HepG2 (cell line): ENCODE data around the gene PCDHGA1. TPM values are rescaled to one million over a fixed set of nuclear protein-coding genes. Genes with fewer than 3 reads are reported as not detected.

Source experiments
- AGO2 ChIP-seq: fragments of 200-400 bp; formaldehyde crosslinking; optimal IDR thresholded peaks from 2 replicates; pipeline ENCODE3; 2017; ENCODE audit warnings: mild to moderate bottlenecking, low read depth, low read length, moderate library complexity
- ARNTL ChIP-seq: sonication (generic); formaldehyde crosslinking; IDR thresholded peaks from 2 replicates; pipeline ENCODE4 v1.4.0; 2020; ENCODE audit warnings: mild to moderate bottlenecking, missing genetic modification reagents
- CREBL2 ChIP-seq: sonication (generic); formaldehyde crosslinking; IDR thresholded peaks from 2 replicates; pipeline ENCODE4 v1.8.1; 2023; ENCODE audit warnings: missing genetic modification reagents, mild to moderate bottlenecking, borderline replicate concordance
- FOXP1 ChIP-seq, 2 experiments: fragments of 450-650 bp in 1 of 2; IDR thresholded peaks; 2 replicates each; pipeline ENCODE4 v1.6.1; 2017 to 2018; ENCODE audit warnings: antibody characterized with exemption in 1 of 2
- GATAD2A ChIP-seq: IDR thresholded peaks from 2 replicates; pipeline ENCODE4 v1.6.1; 2016
- KAT8 ChIP-seq: IDR thresholded peaks from 2 replicates; pipeline ENCODE4 v1.6.1; 2016; ENCODE audit warnings: missing genetic modification reagents, missing compliant biosample characterization
- NR2F6 ChIP-seq, 2 experiments: IDR thresholded peaks; 2 replicates each; pipeline ENCODE4 v1.6.1; 2016; ENCODE audit warnings: antibody characterized with exemption in 1 of 2, mild to moderate bottlenecking in 1 of 2
- PCBP2 ChIP-seq: fragments of 200-400 bp; formaldehyde crosslinking; optimal IDR thresholded peaks from 2 replicates; pipeline ENCODE3; 2018; ENCODE audit warnings: low read length, low read depth; ENCODE audit not compliant: poor library complexity, severe bottlenecking
- RFX5 ChIP-seq: IDR thresholded peaks from 2 replicates; pipeline ENCODE4 v1.6.1; 2011; ENCODE audit warnings: low read depth, low read length, improper control_type of control experiment
- SMARCC2 ChIP-seq: fragments of 450-650 bp; IDR thresholded peaks from 2 replicates; pipeline ENCODE4 v1.6.1; 2017; ENCODE audit warnings: antibody characterized with exemption, mild to moderate bottlenecking
- THAP7 ChIP-seq: sonication (generic); formaldehyde crosslinking; IDR thresholded peaks from 2 replicates; pipeline ENCODE4 v1.8.1; 2023; ENCODE audit warnings: mild to moderate bottlenecking, missing genetic modification reagents
- TIGD3 ChIP-seq: sonication (generic); formaldehyde crosslinking; IDR thresholded peaks from 2 replicates; pipeline ENCODE4 v1.5.1; 2020; ENCODE audit warnings: mild to moderate bottlenecking, missing genetic modification reagents, borderline replicate concordance
- TP53 ChIP-seq: sonication (generic); formaldehyde crosslinking; conservative IDR thresholded peaks from 2 replicates; pipeline ENCODE4 v1.4.0; 2020; ENCODE audit warnings: missing genetic modification reagents
- TSC22D2 ChIP-seq: sonication (generic); formaldehyde crosslinking; IDR thresholded peaks from 2 replicates; pipeline ENCODE4 v1.5.1; 2020; ENCODE audit warnings: missing genetic modification reagents, mild to moderate bottlenecking, borderline replicate concordance
- UBTF ChIP-seq: sonication (generic); formaldehyde crosslinking; IDR thresholded peaks from 2 replicates; pipeline ENCODE4 v1.4.0; 2020; ENCODE audit warnings: mild to moderate bottlenecking, missing genetic modification reagents
- ZBTB33 ChIP-seq: sonication (generic); formaldehyde crosslinking; IDR thresholded peaks from 2 replicates; pipeline ENCODE4 v1.4.0; 2020; ENCODE audit warnings: missing genetic modification reagents
- ZFP91 ChIP-seq: sonication (generic); formaldehyde crosslinking; IDR thresholded peaks from 2 replicates; pipeline ENCODE4 v1.9.0; 2022; ENCODE audit warnings: missing genetic modification reagents, mild to moderate bottlenecking, borderline replicate concordance
- ZNF282 ChIP-seq: fragments of 450-650 bp; IDR thresholded peaks from 2 replicates; pipeline ENCODE4 v1.6.1; 2018; ENCODE audit not compliant: partially characterized antibody
- ZNF577 ChIP-seq: sonication (generic); formaldehyde crosslinking; IDR thresholded peaks from 2 replicates; pipeline ENCODE4 v1.4.0; 2020; ENCODE audit warnings: mild to moderate bottlenecking, low read depth, missing genetic modification reagents, borderline replicate concordance
- ZNF674 ChIP-seq: sonication (generic); formaldehyde crosslinking; IDR thresholded peaks from 2 replicates; pipeline ENCODE4 v1.5.0; 2020; ENCODE audit warnings: low read depth, mild to moderate bottlenecking, missing genetic modification reagents
- ZNF780A ChIP-seq: sonication (generic); formaldehyde crosslinking; IDR thresholded peaks from 2 replicates; pipeline ENCODE4 v1.8.0; 2022; ENCODE audit warnings: mild to moderate bottlenecking, missing genetic modification reagents, moderate library complexity
- ZZZ3 ChIP-seq: sonication (generic); formaldehyde crosslinking; IDR thresholded peaks from 2 replicates; pipeline ENCODE4 v1.4.0; 2020; ENCODE audit warnings: missing genetic modification reagents, mild to moderate bottlenecking, borderline replicate concordance
- polyA plus RNA-seq, 8 experiments: library from polyadenylated mRNA; depleted of rRNA in 3 of 8; stranded (reverse) in 7 of 8; unstranded in 1 of 8; fragments of >200 nt; fragmentation: Illumina TruSeq in 4 of 8; extraction: Trizol in 4 of 8; gene quantifications; 2 replicates each; pipeline versions ENCODE4 v1.2.1 to v1.2.3, GENCODE V29; 2011 to 2016; ENCODE audit warnings: low read depth in 4 of 8, missing spikeins in 1 of 8, mixed read lengths in 1 of 8; ENCODE audit not compliant: insufficient read depth in 1 of 8
- total RNA-seq, 5 experiments: library from RNA; depleted of rRNA; stranded (reverse); fragments of >200 nt; fragmentation: Illumina TruSeq; extraction: Trizol; gene quantifications; 2 replicates each; pipeline ENCODE4 v1.2.3, GENCODE V29; 2016; ENCODE audit warnings: low read depth in 1 of 5

PCDHGA1 gene
- total and polyA plus RNA-seq, 2 of the 13 experiments (the other 11 are each of a cell fraction or from before 2014, with no cell fraction given) = 0.31 to 0.40 TPM

- TF ChIP-seq RFX5 = no peak
- TF ChIP-seq TIGD3 (CRISPR knock-in tag) = no peak
- no peak for TF ChIP-seq SMARCC2
- TF ChIP-seq UBTF (CRISPR knock-in tag) = no peak
- TF ChIP-seq ZBTB33 = peak; percentile 60; the same call in 1 of the 2 replicates
- no peak for TF ChIP-seq ZNF780A (CRISPR knock-in tag)
- no peak for TF ChIP-seq ZNF577 (CRISPR knock-in tag)
- TF ChIP-seq GATAD2A (CRISPR knock-in tag) = 0 out of 2 replicates have a peak, but pooled peaks have one; percentile 15
- TF ChIP-seq ARNTL (CRISPR knock-in tag) = no peak
- TF ChIP-seq AGO2 = no peak
- TF ChIP-seq KAT8 = peak; percentile 85
- TF ChIP-seq NR2F6 (IDR thresholded peaks at IDR 0.05) = no peak
- no peak for TF ChIP-seq NR2F6 (CRISPR knock-in tag; IDR thresholded peaks at IDR 0.05)
- TF ChIP-seq ZZZ3 (CRISPR knock-in tag) = no peak
- TF ChIP-seq TSC22D2 (CRISPR knock-in tag) = no peak
- TF ChIP-seq FOXP1 (IDR thresholded peaks at IDR 0.05) = no peak
- TF ChIP-seq FOXP1 (CRISPR knock-in tag; IDR thresholded peaks at IDR 0.05) = no peak
- no peak for TF ChIP-seq PCBP2
- TF ChIP-seq ZNF282 = no peak
- 0 out of 2 replicates have a peak, but pooled peaks have one; percentile 17 for TF ChIP-seq ZFP91 (CRISPR knock-in tag)
- no peak for TF ChIP-seq THAP7 (CRISPR knock-in tag)
- no peak for TF ChIP-seq CREBL2 (CRISPR knock-in tag)
- TF ChIP-seq TP53 = no peak
- no peak for TF ChIP-seq ZNF674 (CRISPR knock-in tag)
These were observed 227.4 kb downstream of the PCDHGA1 start (continued) for GRCh38 chr5:141557681-141558136.
